CD14-positive monocyte (primary cell): ENCODE results near the gene RBFOX2. TPM values are rescaled to one million over a fixed set of nuclear protein-coding genes. Genes with fewer than 3 reads are reported as not detected.
A peak's percentile ranks its signal among the peaks of the same experiment; 100 is the strongest.

Source experiments
- DNase-seq, 3 donors: peaks; one replicate each; pipeline ENCODE4 v3.0.0-alpha.2; 2011 to 2022
- H2AFZ ChIP-seq: 2 replicates; pipeline ENCODE4 v1.6.0; 2012; ENCODE audit warnings: mild to moderate bottlenecking, low read depth, low read length, inconsistent platforms; ENCODE audit not compliant: insufficient read depth, poor library complexity, severe bottlenecking
- H3K27ac ChIP-seq, 2 donors: 1 replicate in 1 of 2; 2 replicates in 1 of 2; pipeline ENCODE4 v1.5.1; 2012 to 2013; ENCODE audit warnings: low read length in 2 of 2, control low read depth in 1 of 2, inconsistent platforms in 1 of 2, low read depth in 1 of 2, mild to moderate bottlenecking in 1 of 2
- H3K27me3 ChIP-seq, 2 donors: one replicate each; pipeline versions ENCODE4 v1.6.0 to v1.6.1; 2011 to 2013; ENCODE audit warnings: low read length in 2 of 2; ENCODE audit not compliant: control insufficient read depth in 2 of 2, insufficient read depth in 2 of 2
- H3K36me3 ChIP-seq, 2 donors: replicated peaks in 1 of 2; 1 replicate in 1 of 2; 2 replicates in 1 of 2; pipeline versions ENCODE4 v1.5.1 to v1.6.1; 2012 to 2013; ENCODE audit warnings: low read length in 2 of 2, control low read depth in 1 of 2, inconsistent platforms in 1 of 2, mild to moderate bottlenecking in 1 of 2; ENCODE audit not compliant: insufficient read depth in 2 of 2, control insufficient read depth in 1 of 2
- H3K4me1 ChIP-seq, 2 donors: 1 replicate in 1 of 2; 2 replicates in 1 of 2; pipeline versions ENCODE4 v1.5.1 to v1.6.1; 2012 to 2013; ENCODE audit warnings: low read length in 2 of 2, control low read depth in 1 of 2, inconsistent platforms in 1 of 2, mild to moderate bottlenecking in 1 of 2, moderate library complexity in 1 of 2; ENCODE audit not compliant: insufficient read depth in 2 of 2, control insufficient read depth in 1 of 2
- H3K4me2 ChIP-seq: replicated peaks from 2 replicates; pipeline ENCODE3; 2012; ENCODE audit warnings: low read length, moderate library complexity, mild to moderate bottlenecking; ENCODE audit not compliant: poor library complexity, severe bottlenecking; ENCODE audit errors: extremely low read depth
- H3K4me3 ChIP-seq, 3 experiments: fragments of 200-600 bp in 1 of 3; sonication (generic) in 1 of 3; replicated peaks in 1 of 3; 1 replicate in 2 of 3; 2 replicates in 1 of 3; pipeline ENCODE4 v1.5.1; 2011 to 2013; ENCODE audit warnings: low read length in 3 of 3, mild to moderate bottlenecking in 3 of 3, control low read depth in 2 of 3, low read depth in 2 of 3, inconsistent platforms in 1 of 3, moderate library complexity in 1 of 3
- H3K79me2 ChIP-seq: 2 replicates; pipeline ENCODE4 v1.6.0; 2012; ENCODE audit warnings: mild to moderate bottlenecking, control low read depth, inconsistent platforms, low read length, moderate library complexity; ENCODE audit not compliant: insufficient read depth
- H3K9ac ChIP-seq: 2 replicates; pipeline ENCODE4 v1.6.0; 2017; ENCODE audit warnings: low read length, mild to moderate bottlenecking; ENCODE audit not compliant: insufficient read depth, poor library complexity, severe bottlenecking
- H3K9me3 ChIP-seq, 2 donors: replicated peaks in 1 of 2; 1 replicate in 1 of 2; 2 replicates in 1 of 2; pipeline versions ENCODE4 v1.5.1 to v1.6.1; 2012 to 2013; ENCODE audit warnings: low read length in 2 of 2, control low read depth in 1 of 2; ENCODE audit not compliant: control insufficient read depth in 1 of 2, insufficient read depth in 1 of 2
- H4K20me1 ChIP-seq: 2 replicates; pipeline ENCODE4 v1.6.0; 2012; ENCODE audit warnings: mild to moderate bottlenecking, low read length, control low read depth, moderate library complexity; ENCODE audit not compliant: insufficient read depth
- H3K27ac Mint-ChIP-seq, 7 donors: one replicate each; pipeline ENCODE4 v1.8.0; 2020; ENCODE audit warnings: mild to moderate bottlenecking in 7 of 7, mixed read lengths in 7 of 7, moderate library complexity in 6 of 7, inconsistent platforms in 2 of 7
- H3K27me3 Mint-ChIP-seq, 3 donors: one replicate each; pipeline ENCODE4 v1.8.0; 2021 to 2022; ENCODE audit warnings: low read depth in 3 of 3, mild to moderate bottlenecking in 3 of 3, mixed read lengths in 3 of 3, moderate library complexity in 3 of 3, inconsistent platforms in 1 of 3
- H3K36me3 Mint-ChIP-seq, 2 donors: one replicate each; pipeline ENCODE4 v1.8.0; 2020; ENCODE audit warnings: mixed read lengths in 2 of 2, inconsistent platforms in 1 of 2, mild to moderate bottlenecking in 1 of 2
- H3K4me1 Mint-ChIP-seq: one replicate; pipeline ENCODE4 v1.8.0; 2020; ENCODE audit warnings: mild to moderate bottlenecking, mixed read lengths
- H3K4me3 Mint-ChIP-seq, 2 donors: one replicate each; pipeline ENCODE4 v1.8.0; 2020; ENCODE audit warnings: mild to moderate bottlenecking in 2 of 2, mixed read lengths in 2 of 2, moderate library complexity in 1 of 2
- H3K9me3 Mint-ChIP-seq, 7 donors: one replicate each; pipeline ENCODE4 v1.8.0; 2020 to 2022; ENCODE audit warnings: mixed read lengths in 7 of 7, mild to moderate bottlenecking in 6 of 7, moderate library complexity in 6 of 7, inconsistent platforms in 2 of 7
- WGBS: methylation state at CpG from one replicate; pipeline ENCODE4 v1.1.5; 2013; ENCODE audit warnings: missing lambda C conversion rate; ENCODE audit not compliant: insufficient coverage; 5-methylcytosine and 5-hydroxymethylcytosine counted together
- intact Hi-C, 2 donors: fragments of 100-400 bp; cut with micrococcal nuclease; formaldehyde crosslinking; loops; one replicate each; pipeline versions ENCODE4 v1.15.0 to v1.15.1; 2023
- polyA plus RNA-seq, 3 donors: library from polyadenylated mRNA; depleted of rRNA in 1 of 3; unstranded in 2 of 3; stranded (reverse) in 1 of 3; fragments of 300-500 nt in 2 of 3; fragments of >200 nt in 1 of 3; fragmentation: Illumina TruSeq in 2 of 3; gene quantifications; 1 replicate in 2 of 3; 2 replicates in 1 of 3; pipeline ENCODE4 v1.2.3, GENCODE V29; 2012 to 2021
- TF ChIP-seq, protein P1 (sequence below): fragments of 200-600 bp; IDR thresholded peaks from one replicate; pipeline ENCODE4 v1.8.0; 2022; ENCODE audit warnings: antibody characterized with exemption, mild to moderate bottlenecking

Gene RBFOX2
- polyA plus RNA-seq, 3 donors, result not detected

DNA sequence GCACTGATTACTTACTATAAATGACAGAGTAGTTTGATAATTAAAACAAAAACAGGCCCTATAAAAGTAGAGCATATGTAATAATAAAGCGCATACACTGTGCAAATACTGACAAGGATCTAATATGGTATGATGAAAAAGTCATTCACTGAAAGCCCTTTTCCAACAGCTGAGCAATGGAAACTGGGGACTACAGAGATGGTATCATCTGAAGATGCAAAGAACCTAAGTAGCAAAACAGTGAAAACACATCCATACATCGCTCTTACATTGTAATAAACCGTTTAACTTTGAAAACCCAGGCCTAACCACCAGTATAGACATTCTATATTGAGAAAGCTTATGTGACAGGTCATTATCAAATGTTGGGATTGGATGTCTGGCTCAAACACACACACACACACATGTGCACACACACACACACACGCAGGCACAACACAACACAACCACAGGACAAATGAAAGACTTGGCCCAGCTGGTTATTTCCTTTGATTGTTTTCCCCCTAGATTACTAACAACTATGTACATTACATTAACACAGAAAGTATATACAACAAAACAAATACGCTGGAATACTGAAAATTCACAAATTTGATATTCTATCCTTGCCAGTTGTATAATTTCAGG lies 191.4 kb downstream of the RBFOX2 start:
- H3K9me3 ChIP-seq, result no peaks in the 10 kb centered on the region
- peaks cover 12 to 24% of the 10 kb centered on the region in 2 donors for H3K4me1 ChIP-seq
- peaks cover 0 to 8% of the 10 kb centered on the region in 2 donors for H3K27me3 ChIP-seq
- no peak overlapping the region for H3K9ac ChIP-seq
- no peak overlapping the region for H2AFZ ChIP-seq
- no peaks in the 10 kb centered on the region for H3K79me2 ChIP-seq
- Mint-ChIP-seq H3K27ac (no peak overlapping the region), H3K9me3 (no peaks in the 10 kb centered on the region), H3K36me3 (no peaks in the 10 kb centered on the region), H3K27me3 (peaks cover 7 to 18% (median 12%) of the 10 kb centered on the region in 3 donors), H3K4me1 (peaks cover 42% of the 10 kb centered on the region), H3K4me3 (no peak overlapping the region)
- TF ChIP-seq, protein P1, sequence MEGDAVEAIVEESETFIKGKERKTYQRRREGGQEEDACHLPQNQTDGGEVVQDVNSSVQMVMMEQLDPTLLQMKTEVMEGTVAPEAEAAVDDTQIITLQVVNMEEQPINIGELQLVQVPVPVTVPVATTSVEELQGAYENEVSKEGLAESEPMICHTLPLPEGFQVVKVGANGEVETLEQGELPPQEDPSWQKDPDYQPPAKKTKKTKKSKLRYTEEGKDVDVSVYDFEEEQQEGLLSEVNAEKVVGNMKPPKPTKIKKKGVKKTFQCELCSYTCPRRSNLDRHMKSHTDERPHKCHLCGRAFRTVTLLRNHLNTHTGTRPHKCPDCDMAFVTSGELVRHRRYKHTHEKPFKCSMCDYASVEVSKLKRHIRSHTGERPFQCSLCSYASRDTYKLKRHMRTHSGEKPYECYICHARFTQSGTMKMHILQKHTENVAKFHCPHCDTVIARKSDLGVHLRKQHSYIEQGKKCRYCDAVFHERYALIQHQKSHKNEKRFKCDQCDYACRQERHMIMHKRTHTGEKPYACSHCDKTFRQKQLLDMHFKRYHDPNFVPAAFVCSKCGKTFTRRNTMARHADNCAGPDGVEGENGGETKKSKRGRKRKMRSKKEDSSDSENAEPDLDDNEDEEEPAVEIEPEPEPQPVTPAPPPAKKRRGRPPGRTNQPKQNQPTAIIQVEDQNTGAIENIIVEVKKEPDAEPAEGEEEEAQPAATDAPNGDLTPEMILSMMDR, result no peak
- intact Hi-C loops, result no loop called here
- H3K4me3 ChIP-seq, result no peak overlapping the region
- no peaks in the 10 kb centered on the region for H3K36me3 ChIP-seq
- DNase-seq, result no peak
- H3K27ac ChIP-seq, result no peak overlapping the region
- H3K4me2 ChIP-seq, result no peak overlapping the region
- no peaks in the 10 kb centered on the region for H4K20me1 ChIP-seq
- WGBS, result 100% methylated on average over 1 of the region's 5 CpGs

DNA sequence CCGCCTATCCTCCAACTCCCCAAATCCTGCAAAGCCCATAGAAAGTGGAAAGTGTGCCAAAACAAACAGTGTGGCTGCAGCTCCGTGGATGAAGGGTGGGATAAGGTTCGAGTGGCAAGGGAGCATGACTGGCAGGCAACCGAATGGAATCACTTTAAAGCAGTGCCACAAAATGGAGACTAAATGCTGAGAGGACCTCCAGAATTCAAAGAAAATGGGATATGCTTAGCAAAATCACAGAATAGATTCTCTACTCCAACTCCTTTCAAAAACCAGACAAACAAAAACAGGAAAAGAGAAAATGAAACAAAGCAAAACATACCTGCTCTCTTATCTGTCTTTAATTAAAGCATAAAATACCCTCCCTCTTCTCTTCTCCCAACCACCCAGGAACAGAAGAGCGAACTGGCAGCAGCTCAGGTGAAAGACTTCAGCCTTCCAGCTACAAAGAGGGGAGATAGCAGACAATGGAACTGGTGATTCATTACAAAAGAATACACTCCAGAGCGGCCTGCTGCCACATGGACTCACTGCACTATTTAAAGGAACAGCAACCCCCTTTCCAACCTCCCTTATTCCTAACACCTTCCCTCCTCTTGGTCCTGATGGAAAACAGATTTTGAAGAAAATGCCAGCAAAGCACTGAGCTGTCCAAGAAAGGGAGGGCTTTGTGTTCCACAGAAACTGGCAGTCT lies 192.5 kb downstream of the RBFOX2 start:
- Histone ChIP-seq H3K4me2 (peak overlapping the region; percentile 42), H3K4me1 (peaks cover 12 to 24% of the 10 kb centered on the region in 2 donors), H3K9ac (no peak overlapping the region), H3K27ac (no peak overlapping the region), H2AFZ (peak overlapping the region; percentile 62), H3K27me3 (peaks cover 0 to 8% of the 10 kb centered on the region in 2 donors), H3K9me3 (no peaks in the 10 kb centered on the region), H3K4me3 (peak overlapping the region in 1 of 3 experiments; percentile 38), H4K20me1 (no peaks in the 10 kb centered on the region), H3K36me3 (no peaks in the 10 kb centered on the region), H3K79me2 (no peaks in the 10 kb centered on the region)
- peaks cover 7 to 18% (median 12%) of the 10 kb centered on the region in 3 donors for H3K27me3 Mint-ChIP-seq
- TF ChIP-seq, protein P1, result no peak
- intact Hi-C loops, result no loop called here
- H3K27ac Mint-ChIP-seq, result no peak overlapping the region
- no peak for DNase-seq
- peaks cover 42% of the 10 kb centered on the region for H3K4me1 Mint-ChIP-seq
- H3K4me3 Mint-ChIP-seq, result peak overlapping the region; percentile 14 to 60
- no peaks in the 10 kb centered on the region for H3K36me3 Mint-ChIP-seq
- H3K9me3 Mint-ChIP-seq, result no peaks in the 10 kb centered on the region
- WGBS, result no CpG with 5 or more reads among the region's 6 CpGs
